Left hindlimb (tissue), 1 donor: Measurements from ENCODE around the gene PREX1.

Source experiments
- DNase-seq: peaks from one replicate; pipeline ENCODE4 v3.0.0-alpha.2; 2018

The PREX1 gene

GRCh38 chr20:48694381-48694865 is 133.4 kb downstream of the PREX1 start:
- DNase-seq, result no peak

- DNase-seq, result peak; percentile 51
Measured at GRCh38 chr20:48691523-48691922, 136.3 kb downstream of the PREX1 start.

- DNase-seq, result peak; percentile 88
Measured at GRCh38 chr20:48690888-48691287, 136.9 kb downstream of the PREX1 start.

- DNase-seq, result no peak
Measured at GRCh38 chr20:48689874-48690571, 137.8 kb downstream of the PREX1 start.

- DNase-seq, result no peak
Measured at GRCh38 chr20:48689388-48689787, 138.4 kb downstream of the PREX1 start.

GRCh38 chr20:48688579-48688978 is 139.2 kb downstream of the PREX1 start:
- DNase-seq, result no peak

GRCh38 chr20:48687117-48687800 is 140.5 kb downstream of the PREX1 start:
- DNase-seq, result no peak

- peak; percentile 57 for DNase-seq
Measured at GRCh38 chr20:48686238-48687116, 141.3 kb downstream of the PREX1 start.

- DNase-seq, result no peak
Measured at GRCh38 chr20:48685300-48685699, 142.5 kb downstream of the PREX1 start.

GRCh38 chr20:48684501-48685041 is 143.2 kb downstream of the PREX1 start:
- no peak for DNase-seq

- no peak for DNase-seq
Measured at GRCh38 chr20:48683467-48684175, 144.2 kb downstream of the PREX1 start.

GRCh38 chr20:48682529-48683363 is 145.1 kb downstream of the PREX1 start:
- peak; percentile 92 for DNase-seq

- no peak for DNase-seq
Measured at GRCh38 chr20:48681873-48682426, 145.8 kb downstream of the PREX1 start.

GRCh38 chr20:48681201-48681872 is 146.5 kb downstream of the PREX1 start:
- DNase-seq, result no peak

GRCh38 chr20:48680650-48681049 is 147.1 kb downstream of the PREX1 start:
- no peak for DNase-seq

GRCh38 chr20:48679599-48679998 is 148.2 kb downstream of the PREX1 start:
- no peak for DNase-seq

- no peak for DNase-seq
Measured at GRCh38 chr20:48679011-48679410, 148.8 kb downstream of the PREX1 start.

- DNase-seq, result no peak
Measured at GRCh38 chr20:48678421-48678820, 149.4 kb downstream of the PREX1 start.

- DNase-seq, result no peak
Measured at GRCh38 chr20:48676795-48677460, 150.9 kb downstream of the PREX1 start.

- no peak for DNase-seq
Measured at GRCh38 chr20:48676125-48676524, 151.7 kb downstream of the PREX1 start.
